GM10266 (cell line): ENCODE data around the gene CHMP4A.
"Not testable (repeated sequence)": the region's sequence is repeated elsewhere in the genome, so short reads cannot be mapped to it uniquely, and the experiment has no call there.

ENCODE experiments used
- DNase-seq: peaks from one replicate; pipeline ENCODE4 v3.0.0; 2012; ENCODE audit errors: extremely low spot score
- TF ChIP-seq, protein P1 (sequence below): IDR thresholded peaks from 2 replicates; pipeline ENCODE4 v1.5.1; 2012; ENCODE audit warnings: mild to moderate bottlenecking, low read depth; ENCODE audit not compliant: control insufficient read depth, insufficient read depth; ENCODE audit errors: missing control alignments

Gene CHMP4A

GRCh38 chr14:24206260-24207103 lies 6.8 kb downstream of the CHMP4A start:
- no peak for DNase-seq
- TF ChIP-seq, protein P1, sequence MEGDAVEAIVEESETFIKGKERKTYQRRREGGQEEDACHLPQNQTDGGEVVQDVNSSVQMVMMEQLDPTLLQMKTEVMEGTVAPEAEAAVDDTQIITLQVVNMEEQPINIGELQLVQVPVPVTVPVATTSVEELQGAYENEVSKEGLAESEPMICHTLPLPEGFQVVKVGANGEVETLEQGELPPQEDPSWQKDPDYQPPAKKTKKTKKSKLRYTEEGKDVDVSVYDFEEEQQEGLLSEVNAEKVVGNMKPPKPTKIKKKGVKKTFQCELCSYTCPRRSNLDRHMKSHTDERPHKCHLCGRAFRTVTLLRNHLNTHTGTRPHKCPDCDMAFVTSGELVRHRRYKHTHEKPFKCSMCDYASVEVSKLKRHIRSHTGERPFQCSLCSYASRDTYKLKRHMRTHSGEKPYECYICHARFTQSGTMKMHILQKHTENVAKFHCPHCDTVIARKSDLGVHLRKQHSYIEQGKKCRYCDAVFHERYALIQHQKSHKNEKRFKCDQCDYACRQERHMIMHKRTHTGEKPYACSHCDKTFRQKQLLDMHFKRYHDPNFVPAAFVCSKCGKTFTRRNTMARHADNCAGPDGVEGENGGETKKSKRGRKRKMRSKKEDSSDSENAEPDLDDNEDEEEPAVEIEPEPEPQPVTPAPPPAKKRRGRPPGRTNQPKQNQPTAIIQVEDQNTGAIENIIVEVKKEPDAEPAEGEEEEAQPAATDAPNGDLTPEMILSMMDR: no peak

DNA sequence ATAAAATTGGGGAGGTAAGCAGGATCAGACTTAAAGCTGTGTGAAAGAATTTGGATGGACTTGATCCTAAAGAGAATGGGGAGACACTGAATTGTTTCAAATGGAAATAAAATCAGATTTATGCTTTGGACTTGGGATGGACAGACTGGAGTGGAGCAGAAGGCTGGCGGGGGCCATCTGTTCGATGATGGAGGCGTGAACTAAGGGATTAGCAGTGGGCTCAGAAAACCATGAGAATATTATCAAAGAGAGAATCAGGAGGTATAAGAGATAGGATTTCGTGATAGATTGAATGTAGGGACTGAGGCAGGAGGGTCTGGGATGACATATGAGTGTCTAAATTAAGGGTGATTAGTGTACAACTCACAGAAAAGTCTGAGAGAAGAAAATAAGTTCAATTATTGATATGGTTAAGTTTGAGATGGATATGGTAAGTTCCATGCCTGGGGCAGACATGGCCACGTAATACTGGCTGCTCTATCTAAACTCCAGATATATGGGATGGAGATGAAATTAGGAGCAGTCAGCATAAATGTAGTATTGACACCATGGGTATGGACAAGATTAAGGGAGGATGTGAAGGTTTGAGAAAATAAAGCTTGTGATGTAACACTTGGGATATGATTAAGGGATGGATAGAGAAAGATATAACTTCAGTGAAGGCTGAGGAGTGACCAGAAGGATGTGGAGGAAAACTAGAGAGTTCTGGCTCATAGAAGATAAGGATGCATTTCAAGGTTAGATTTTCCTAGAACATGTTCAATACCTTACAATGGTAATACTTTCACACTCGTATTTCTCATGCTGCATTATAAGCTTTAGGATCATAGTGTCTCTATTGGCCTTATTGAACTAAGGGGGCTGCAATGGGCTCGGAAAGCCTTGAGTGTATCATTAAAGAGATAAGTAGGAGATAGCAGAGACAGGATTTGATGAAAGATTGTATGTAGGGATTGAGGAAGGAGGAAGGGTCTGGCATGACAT lies 8.8 kb downstream of the CHMP4A start:
- DNase-seq: no peak
- TF ChIP-seq, protein P1: no peak

GRCh38 chr14:24203249-24203886 lies 9.9 kb downstream of the CHMP4A start:
- DNase-seq: not testable (repeated sequence)

- not testable (repeated sequence) for DNase-seq
Measured at GRCh38 chr14:24202538-24202937, 10.8 kb downstream of the CHMP4A start.

- DNase-seq: no peak
- TF ChIP-seq, protein P1: no peak
Measured at GRCh38 chr14:24198814-24199524, 14.3 kb downstream of the CHMP4A start.

- TF ChIP-seq, protein P1: no peak
- DNase-seq: no peak
Measured at GRCh38 chr14:24197056-24197450, 16.2 kb downstream of the CHMP4A start.

GRCh38 chr14:24196071-24197055 lies 16.9 kb downstream of the CHMP4A start:
- TF ChIP-seq, protein P1: no peak
- DNase-seq: peak; percentile 62
